UCSD-AML1 (cell line): Measurements from ENCODE around the gene OSMR.

ENCODE experiments used
- DNase-seq: peaks from one replicate; lab custom pipeline; 2025; ENCODE audit not compliant: unreplicated experiment; lab: John Stamatoyannopoulos, UW

The OSMR gene

DNA sequence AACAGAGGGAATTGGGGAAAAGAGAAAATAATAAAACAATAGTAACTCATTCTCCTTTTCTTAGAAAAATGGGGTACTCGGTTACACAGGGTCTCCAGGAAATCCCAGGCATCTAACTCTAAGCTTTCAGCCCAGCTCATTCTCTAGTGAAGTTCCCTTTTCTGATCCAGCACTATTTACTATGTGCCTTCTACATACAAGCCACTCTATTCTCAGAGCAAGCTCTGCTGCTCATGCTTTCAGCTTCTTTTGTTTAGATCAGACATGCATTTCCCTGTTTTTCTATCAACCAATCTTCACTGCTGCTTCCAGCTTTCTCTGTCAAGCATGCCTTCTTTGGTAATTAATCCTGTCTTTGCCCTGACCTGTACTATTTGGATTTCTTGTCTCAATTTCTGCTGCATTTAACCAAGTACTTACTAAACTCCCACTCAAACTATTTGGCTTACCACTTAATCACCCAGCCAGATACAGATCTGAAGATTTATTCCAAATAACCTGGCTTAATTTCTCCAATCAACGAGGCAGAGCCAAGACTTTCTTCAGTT, 25.3 kb downstream of the OSMR start:
- DNase-seq: no peak

DNA sequence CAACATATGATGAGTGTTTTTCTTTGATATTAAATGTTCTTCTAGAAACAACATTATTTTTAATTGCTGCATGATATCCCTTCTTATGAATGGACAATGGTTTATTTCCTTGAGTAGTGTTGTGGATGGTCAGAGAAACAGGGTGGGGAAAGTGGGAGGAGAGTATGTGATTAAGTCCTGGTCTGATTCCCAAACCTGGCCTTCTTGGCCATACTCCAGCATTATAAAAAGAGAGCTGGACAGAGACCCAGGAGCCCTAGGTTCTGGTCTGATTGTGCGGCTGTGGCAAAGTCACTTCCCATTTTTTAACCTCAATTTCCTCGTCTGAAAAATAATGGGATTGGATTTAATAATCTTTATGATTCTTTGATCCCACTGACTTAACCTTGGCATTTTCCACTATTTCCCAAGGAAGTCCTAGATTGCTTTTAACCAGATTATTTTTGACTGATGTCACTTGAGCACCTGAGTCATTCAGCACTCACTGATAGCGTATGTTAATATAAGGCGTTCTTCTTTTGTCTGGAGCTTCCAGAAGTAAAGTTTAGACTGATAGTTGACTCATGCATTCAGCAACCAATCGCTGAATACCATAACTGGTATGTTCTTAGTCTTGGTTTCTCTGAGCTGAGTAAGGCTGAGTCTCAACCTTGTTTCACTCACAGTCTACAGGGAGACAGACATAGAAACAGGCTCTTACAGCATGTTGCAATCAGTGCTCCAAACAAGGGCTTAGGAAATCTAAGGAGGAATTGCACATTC, 26.2 kb downstream of the OSMR start:
- DNase-seq: no peak

DNA sequence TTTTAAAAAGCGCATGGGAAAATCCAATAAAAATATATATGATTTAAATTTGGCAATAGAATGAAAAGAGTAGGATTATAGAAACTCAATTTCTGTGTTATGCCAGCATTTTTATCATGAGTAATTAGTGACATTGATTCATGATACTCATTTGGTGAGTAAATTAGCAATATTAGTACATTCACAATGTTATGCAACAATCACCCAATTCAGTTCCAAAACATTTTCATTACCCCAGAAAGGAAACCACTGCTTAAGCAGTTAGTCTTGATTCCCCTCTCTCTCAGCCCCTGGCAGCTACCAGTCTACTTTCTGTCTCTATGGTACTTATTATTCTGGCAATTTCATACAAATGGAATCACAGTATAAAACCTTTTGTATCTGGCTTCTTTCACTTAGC, 27.0 kb downstream of the OSMR start:
- no peak for DNase-seq

DNA sequence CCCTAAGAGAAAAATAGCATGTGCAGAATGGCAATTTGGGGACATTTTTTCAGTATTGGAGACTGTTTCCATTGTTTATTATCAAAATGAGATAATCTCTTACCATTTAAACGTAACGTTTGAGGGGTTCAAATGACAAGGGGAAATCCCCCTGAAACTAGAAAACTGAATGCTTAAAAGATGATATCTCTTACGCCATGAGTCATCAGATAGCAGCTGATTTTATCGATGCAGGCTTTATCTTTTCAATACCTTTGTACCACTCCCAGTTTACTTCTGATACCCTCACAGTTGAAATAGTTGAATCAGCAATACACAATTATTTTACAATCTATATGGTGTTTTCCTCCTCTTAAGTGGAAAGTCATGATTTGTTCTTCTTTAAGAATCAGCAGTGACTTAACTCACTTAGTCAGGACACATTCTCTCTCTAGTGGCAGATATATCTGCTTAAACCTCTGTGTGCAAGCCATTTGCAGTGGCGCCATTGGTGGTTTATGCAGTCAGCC, 29.2 kb downstream of the OSMR start:
- no peak for DNase-seq

DNA sequence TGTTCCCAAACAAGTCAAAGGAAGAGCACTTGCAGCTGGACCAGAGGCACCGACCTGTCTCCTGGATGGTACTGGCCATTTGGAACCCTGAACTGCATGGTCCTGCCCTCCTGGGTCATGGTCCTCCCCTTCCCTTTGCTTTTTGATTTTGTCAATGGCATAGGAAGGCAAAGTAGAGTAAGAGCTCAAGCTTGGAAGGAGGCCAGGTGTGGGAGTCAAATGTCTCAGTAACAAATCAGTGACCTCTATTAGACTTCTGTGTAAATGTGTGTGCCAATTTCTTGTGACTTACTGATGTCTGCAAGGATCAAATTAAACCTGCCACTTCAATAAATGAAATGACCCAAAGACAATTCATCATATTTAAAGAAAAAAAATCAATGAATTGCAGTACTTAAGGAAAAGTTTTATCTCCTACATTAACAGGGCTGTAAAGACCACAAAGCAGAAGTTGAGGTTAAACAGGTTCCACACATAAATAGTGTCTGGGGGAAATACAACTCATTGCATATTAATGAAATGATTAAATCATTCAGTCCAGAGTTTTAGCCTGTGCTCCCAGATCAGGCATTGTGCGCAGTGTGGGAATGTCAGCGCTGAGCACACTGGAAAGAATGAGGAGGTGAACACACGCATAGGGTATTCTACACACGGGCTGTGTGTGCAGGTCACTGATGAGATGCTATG, 32.7 kb downstream of the OSMR start:
- DNase-seq: no peak

DNA sequence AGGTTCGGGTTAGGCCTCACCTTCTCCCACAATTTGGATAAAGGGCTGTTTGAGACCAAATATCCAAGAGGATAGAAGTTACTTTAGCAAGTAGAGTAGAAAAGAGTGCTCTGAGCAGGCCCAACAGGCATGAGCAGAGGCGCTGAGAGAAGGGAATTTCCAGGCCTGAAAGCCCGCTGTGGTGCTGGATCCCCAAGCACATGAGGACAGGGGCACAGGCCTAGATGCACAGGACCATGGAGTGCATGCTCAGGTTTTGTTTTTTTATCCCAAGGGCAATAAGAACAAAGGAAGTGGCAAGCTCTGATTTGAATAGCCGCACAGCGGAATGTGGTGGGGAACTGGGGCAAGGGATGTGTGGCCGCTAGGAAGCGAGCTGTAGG, 33.3 kb downstream of the OSMR start:
- DNase-seq: no peak

DNA sequence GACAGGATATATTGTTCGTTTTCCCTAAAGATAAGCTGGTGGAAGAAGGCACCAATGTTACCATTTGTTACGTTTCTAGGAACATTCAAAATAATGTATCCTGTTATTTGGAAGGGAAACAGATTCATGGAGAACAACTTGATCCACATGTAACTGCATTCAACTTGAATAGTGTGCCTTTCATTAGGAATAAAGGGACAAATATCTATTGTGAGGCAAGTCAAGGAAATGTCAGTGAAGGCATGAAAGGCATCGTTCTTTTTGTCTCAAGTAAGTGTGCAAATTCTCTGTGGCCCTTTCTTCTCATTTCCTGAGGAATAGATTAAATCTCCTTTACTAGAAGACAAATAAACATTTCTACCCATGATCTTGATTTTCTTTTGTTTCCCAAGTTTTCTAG, 38.0 kb downstream of the OSMR start:
- no peak for DNase-seq

DNA sequence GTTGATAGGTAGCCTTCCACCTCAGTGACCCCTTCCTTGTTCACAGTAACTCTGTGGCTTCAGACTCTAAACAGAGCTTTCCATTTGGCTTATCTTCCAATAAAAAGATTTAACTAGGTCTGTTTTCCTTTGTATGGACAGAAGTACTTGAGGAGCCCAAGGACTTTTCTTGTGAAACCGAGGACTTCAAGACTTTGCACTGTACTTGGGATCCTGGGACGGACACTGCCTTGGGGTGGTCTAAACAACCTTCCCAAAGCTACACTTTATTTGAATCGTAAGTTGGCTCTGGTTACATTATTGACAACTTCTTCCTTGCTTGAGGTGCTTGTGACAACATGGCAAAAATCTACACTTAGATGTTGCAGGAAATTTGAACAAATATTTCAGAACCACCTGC, 39.4 kb downstream of the OSMR start:
- no peak for DNase-seq

DNA sequence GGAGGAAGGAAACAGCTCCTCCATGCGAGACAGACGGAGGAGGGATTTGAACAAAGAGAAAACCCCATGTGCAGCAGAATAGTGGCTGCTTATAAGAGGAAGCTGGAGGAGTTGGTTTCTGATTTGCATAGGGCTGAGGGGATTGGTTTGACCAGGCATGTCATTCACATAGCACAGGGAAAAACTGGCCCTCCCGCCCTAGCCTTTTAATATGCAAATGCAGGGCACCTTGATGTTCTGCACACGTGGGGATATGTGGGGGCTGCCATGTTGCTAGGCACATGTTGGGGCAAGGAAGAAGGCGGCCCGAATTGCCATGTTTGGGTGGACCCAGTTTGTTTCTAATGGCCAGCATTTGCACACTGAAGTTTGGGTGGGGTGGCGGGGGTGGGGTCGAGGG, 42.2 kb downstream of the OSMR start:
- no peak for DNase-seq

DNA sequence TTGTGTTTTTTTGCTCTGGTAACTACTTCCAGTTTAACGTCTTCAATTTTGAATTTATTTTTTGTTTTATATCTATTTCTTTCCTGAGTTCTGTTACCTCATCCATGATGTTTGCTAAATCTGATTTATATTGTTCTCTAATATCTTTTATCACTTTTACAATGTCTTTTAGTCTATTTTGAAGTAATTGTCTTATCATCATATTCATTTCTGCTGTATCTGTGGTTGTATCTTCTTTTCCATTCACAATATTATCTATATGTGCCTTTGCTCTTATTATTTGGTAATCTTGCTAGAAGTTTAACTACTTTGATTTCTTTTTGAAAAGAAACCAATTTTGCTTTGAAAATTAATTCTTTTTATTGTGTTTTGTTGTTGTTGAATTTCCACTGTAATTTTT, 43.6 kb downstream of the OSMR start:
- no peak for DNase-seq

DNA sequence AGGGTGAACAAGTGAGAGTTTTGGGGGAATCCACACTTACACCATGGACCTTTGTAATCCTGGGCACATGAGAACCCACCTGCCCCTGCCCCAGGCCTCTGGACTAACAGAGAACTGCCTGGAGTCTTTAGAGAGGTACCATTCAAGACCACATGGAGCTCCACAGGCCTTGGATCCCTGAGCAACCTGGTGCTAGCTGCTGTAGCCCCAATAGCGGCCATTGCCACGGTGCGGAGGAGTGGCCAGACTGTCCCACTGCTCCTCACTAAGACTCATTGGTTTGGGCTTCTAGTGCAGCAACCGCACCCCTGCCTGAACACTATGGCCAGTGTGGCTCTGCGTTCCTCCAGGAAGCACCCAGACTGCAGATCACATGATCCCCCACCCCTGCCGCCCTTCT, 45.8 kb downstream of the OSMR start:
- DNase-seq: no peak

DNA sequence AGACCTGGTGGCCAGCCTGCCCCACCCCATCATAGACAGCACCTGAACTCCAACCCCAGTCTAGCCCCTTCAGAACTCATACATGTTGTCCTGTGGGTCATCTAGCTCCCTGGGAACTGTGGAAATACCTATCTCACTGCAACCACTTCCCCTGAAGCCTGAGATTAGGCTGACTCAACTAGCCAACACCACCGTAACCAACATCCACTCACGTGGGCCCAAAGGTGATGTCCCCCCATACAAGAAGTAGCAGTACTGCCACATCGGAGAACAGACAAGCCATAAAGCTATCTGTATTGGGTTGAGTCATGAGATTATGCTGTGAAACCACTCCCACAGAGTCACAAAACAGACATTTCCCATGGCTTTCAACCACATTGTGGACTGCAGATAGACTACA, 46.6 kb downstream of the OSMR start:
- no peak for DNase-seq

DNA sequence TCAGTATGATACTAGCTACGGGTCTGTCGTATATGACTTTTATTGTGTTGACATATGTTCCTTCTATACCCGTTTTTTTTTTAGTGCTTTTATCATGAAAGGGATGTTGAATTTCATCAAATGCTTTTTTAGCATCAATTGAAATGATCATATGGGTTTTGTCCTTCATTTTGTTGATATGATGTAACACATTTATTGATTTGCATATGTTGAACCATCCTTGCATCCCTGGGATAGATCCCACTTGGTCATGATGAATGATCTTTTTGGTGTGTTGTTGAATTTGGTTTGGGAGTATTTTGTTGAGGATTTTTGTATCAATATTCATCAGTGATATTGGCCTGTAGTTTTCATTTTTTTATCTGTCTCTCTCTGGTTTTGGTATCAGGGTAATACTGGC, 50.9 kb downstream of the OSMR start:
- DNase-seq: no peak

DNA sequence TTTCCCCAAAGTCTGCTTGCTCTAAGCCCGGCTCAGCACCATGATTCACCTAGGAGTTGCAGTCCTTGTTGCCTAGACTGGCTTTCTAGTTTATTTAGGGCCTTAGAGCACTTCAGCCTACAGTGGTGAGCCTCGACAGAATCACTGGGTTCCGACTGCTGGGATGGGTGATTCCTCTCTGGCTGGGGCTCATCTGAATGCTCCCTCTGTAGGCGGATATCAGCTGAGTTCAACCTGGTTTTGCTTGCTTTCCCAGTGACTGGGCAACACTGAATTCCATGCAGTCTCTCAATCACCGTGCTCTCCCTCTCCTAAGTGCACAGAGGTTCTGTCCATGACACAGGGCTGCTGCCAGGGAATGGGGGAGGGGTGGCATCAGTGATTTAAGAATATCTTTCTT, 54.1 kb downstream of the OSMR start:
- no peak for DNase-seq

DNA sequence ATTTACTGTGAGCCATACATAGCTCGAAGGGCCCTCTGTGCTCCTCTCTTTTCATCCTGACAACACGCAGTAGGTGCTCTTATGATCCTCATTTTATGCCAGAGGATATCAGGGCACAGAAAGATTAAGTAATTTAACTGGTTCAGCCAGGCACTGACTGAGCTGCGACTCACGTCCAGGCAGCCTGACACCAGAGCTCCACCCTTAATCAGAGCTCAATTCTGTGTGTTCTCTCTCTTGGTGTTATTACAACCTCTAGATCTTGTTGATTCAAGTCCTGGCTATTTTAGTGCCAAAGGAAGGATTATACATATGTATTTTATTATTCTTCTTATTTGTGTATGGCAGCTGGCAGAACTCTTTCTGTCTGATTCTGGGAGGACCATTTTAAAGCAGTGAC, 59.7 kb downstream of the OSMR start:
- DNase-seq: no peak

DNA sequence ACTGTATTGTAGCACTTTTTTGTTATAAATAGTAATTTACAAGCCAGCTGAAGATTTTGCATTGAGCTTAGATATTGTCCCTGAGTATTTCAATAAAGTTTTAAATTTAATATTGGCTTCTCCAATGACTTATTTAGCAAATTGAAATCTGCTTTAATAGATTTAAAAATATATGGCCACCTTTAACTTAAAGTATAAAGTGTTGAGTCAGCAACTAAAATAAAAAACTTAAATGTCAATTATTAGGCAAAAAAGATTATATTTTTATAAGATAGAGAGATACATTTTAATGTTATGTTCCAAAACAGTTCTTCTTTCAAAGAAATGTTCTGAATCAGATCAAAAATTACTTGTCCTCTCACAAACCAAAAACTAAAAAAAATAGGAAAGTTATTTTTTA, 60.7 kb downstream of the OSMR start:
- DNase-seq: no peak

DNA sequence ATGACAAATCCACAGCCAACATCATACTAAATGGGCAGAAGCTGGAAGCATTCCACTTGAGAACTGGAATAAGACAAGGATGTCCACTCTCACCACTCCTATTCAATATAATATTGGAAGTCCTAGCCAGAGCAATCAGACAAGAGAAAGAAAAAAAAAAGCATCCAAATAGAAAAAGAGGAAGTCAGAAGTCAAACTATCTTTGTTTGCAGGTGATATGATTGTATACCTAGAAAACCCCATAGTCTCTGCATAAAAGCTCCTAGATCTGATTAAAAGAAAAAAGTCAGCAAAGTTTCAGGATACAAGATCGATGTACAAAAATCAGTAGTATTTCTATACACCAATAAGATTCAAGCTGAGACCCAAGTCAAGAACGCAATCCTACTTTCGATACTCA, 66.1 kb downstream of the OSMR start:
- DNase-seq: no peak

DNA sequence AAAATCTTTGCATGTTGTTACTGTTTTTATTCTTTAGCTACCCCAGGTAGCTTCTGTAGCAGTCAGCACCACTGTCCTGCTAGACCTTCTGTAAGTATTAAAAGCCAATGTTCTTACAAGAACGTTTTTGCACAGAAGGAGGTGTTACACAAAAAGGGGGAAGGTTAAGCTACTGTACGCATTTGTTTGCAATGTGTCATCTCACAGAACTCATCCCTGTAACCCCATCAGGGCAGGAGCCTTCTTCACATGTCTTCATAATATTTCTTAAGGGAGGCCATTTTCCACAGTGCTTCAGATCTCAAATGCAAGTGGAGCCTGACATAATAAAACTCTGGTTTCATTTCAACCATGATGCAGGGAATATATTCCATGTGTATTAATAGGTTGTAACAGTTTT, 67.9 kb downstream of the OSMR start:
- DNase-seq: no peak

DNA sequence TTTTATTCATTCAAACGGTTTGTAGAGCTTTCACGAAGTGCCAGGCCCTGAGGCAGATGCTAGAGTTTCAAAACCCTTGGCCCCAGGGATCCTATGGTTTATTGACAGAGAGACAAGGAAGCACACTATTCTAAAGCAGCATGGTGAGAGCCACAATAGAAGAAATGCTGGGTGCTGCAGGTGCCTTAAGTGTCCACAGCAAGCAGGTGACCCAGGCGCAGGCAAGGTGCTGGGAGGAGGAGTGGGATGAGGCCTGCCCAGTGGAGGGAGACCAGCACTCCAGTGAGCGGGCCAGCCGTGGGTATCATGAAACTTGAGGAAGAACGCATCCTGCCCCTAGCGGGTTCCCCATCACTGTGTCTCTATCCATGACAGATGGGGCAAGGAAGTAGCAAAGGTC, 71.0 kb downstream of the OSMR start:
- no peak for DNase-seq

DNA sequence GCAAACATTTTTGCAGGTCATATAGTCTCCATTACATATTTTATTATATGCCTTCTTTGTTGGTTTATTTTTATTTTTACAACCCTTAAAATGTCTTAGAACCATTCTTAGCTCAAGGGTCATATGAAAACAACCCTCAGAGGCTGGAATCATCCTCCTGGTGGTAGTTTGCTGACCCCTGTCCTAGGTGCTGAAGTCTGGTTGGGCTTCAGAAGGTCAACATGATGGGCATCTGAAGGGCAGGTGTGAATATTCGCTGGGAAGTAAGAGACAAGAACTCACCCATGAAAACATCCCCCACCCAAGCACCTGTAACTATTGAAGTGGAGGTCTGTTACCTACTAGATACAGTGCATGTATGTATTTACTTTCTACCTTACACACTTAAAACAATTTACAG, 75.4 kb downstream of the OSMR start:
- no peak for DNase-seq

DNA sequence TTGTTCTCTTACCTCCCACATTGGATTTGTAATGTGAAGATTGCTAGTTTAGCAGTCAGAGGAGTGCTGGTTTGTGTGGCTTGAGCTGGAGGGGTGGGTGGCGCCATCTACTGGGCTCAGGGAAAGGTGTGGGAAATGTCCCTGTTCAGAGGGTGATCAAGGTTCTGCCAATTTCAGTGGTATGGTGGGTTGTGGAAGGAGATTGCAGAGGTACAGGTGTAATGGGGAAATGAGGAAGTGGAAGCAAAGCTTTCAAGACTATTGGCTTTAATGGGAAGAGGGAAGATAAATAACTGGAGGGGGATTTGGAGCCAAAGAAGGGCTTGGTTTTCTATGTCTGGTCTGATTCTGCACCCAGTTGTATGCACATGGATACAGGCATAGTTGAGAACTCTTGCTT, 76.4 kb downstream of the OSMR start:
- DNase-seq: peak; percentile 43

DNA sequence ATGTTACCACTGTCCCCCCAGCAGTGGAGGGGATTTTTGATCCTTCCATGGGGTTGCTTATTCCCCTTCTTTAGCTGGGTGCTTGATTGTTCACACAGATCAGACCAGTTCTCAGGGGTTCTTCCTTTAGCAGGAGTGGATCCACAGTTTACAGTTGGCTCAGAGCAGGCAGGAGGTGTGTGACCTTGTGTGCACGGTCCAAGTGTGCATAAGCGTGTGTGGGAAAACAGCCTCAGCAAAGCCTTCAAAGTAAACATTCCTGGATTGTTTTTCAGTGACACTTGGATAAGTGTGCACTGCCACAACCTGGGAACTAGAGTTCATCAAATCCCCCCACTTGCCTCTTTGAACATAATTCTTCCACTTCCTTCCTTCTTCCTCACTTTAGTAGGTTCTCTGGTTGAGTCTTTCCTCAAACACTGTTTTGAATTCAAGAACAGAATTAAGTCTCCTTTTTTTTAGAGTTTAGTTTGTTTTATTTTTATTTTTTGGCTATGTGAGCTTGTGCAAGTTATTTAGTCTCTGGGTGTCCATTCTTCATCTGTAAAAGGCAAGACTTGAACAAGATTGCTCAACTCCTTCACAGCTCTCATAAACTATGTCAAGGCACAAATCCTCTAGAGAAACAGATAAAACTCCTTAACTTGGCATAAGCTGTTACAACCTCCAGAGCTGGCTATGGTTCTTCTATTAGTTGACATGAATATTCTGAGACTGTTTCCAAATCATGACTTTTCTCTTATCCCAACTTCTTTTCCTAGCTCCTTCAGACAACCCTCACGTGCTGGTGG, 78.0 kb downstream of the OSMR start:
- DNase-seq: no peak
